Breast epithelium (tissue), 4 donors: Measurements from ENCODE around the gene PCNX1. TPM values are rescaled to one million over a fixed set of nuclear protein-coding genes. Genes with fewer than 3 reads are reported as not detected.

Experiments
- DNase-seq, 2 donors: peaks; one replicate each; pipeline ENCODE4 v3.0.0-alpha.2; 2019; ENCODE audit warnings: low spot score in 2 of 2
- H3K27ac ChIP-seq, 2 donors: fragments of 200-600 bp; sonication (generic) in 1 of 2; one replicate each; pipeline ENCODE4 v1.5.1; 2016 to 2019; ENCODE audit warnings: mild to moderate bottlenecking in 1 of 2
- H3K27me3 ChIP-seq, 2 donors: fragments of 200-600 bp; sonication (generic) in 1 of 2; one replicate each; pipeline versions ENCODE4 v1.5.1 to v1.6.0; 2017 to 2019; ENCODE audit warnings: control low read depth in 1 of 2, mild to moderate bottlenecking in 1 of 2
- H3K36me3 ChIP-seq: fragments of 200-600 bp; one replicate; pipeline ENCODE4 v1.5.1; 2019
- H3K4me1 ChIP-seq, 2 donors: fragments of 200-600 bp; sonication (generic); one replicate each; pipeline ENCODE4 v1.5.1; 2016 to 2019; ENCODE audit warnings: control low read depth in 1 of 2
- H3K4me3 ChIP-seq, 3 donors: fragments of 200-600 bp; sonication (generic); 1 replicate in 2 of 3; 2 replicates in 1 of 3; pipeline ENCODE4 v1.5.1; 2016 to 2019; ENCODE audit warnings: mild to moderate bottlenecking in 3 of 3, moderate library complexity in 2 of 3
- H3K9me3 ChIP-seq, 2 donors: fragments of 200-600 bp; sonication (generic) in 1 of 2; one replicate each; pipeline ENCODE4 v1.5.1; 2016 to 2019; ENCODE audit warnings: control low read depth in 1 of 2
- CTCF ChIP-seq, 3 donors: fragments of 450-650 bp; IDR thresholded peaks; one replicate each; pipeline ENCODE4 v1.5.1; 2016 to 2017; ENCODE audit warnings: antibody characterized with exemption in 3 of 3, mild to moderate bottlenecking in 3 of 3, moderate library complexity in 3 of 3
- POLR2A ChIP-seq: fragments of 450-650 bp; IDR thresholded peaks from one replicate; pipeline ENCODE4 v1.6.1; 2016; ENCODE audit warnings: antibody characterized with exemption, mild to moderate bottlenecking, moderate library complexity
- POLR2AphosphoS5 ChIP-seq, 3 donors: sonication (generic); formaldehyde crosslinking; IDR thresholded peaks; one replicate each; pipeline ENCODE4 v1.6.1; 2017; ENCODE audit warnings: antibody characterized with exemption in 3 of 3
- intact Hi-C: fragments of 100-400 bp; cut with DNase I; formaldehyde crosslinking; loops from one replicate; pipeline ENCODE4 v1.15.1; 2023; ENCODE audit warnings: low total_unique reads
- total RNA-seq, 3 donors: library from RNA; depleted of rRNA; stranded (reverse); fragments of >200 nt; gene quantifications; one replicate each; pipeline ENCODE4 v1.1.0, GENCODE V29; 2016

Gene PCNX1
- total RNA-seq, 3 donors from 2014 or later, result 61.8 to 105 (median 92.5) TPM

GRCh38 chr14:71135911-71136310 is 228.7 kb downstream of the PCNX1 start:
- Histone ChIP-seq H3K27ac (no peak overlapping the region), H3K9me3 (no peaks in the 10 kb centered on the region), H3K36me3 (no peaks in the 10 kb centered on the region), H3K4me1 (peaks cover 0 to 3% of the 10 kb centered on the region in 2 donors), H3K27me3 (no peaks in the 10 kb centered on the region), H3K4me3 (no peak overlapping the region)
- TF ChIP-seq CTCF (IDR thresholded peaks at IDR 0.05) (no peak), POLR2A (no peak), POLR2AphosphoS5 (IDR thresholded peaks at IDR 0.05) (no peak)
- intact Hi-C loops, result no loop called here
- DNase-seq, result no peak

DNA sequence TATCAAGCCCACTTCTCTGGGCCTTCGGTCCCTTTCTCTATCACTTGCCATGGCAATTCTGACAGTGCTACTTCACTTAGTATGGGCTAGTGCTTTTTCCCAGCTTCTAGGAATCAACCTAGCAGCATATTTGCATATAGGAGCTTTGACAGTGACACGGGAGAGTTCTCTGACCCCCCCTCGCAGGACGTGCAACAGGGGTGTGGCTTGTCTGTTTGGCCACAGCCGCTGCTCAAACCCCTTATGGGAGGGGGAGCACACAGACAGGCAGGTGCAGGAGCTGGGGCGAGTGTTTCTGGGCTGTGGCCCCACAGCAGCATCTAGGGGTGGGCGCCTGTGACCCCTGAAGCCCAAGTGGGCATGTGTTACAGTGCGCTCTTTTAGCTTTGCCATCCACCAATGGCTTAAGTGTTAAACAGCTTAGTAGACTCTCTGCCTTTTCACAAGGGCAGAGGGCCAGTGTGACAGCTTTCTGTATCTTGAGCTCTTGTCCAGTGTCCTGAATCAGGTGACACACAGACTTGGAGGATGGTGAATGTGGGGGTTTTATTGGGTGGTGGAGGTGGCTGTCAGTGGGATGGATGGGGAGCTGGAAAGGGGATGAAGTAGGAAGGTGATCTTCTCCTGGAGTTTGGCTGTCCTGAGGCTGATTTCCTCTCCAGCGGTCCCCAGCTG is 229.3 kb downstream of the PCNX1 start:
- H3K27me3 ChIP-seq, result no peaks in the 10 kb centered on the region
- no peaks in the 10 kb centered on the region for H3K9me3 ChIP-seq
- no peak overlapping the region for H3K4me3 ChIP-seq
- no peak for TF ChIP-seq POLR2AphosphoS5 (IDR thresholded peaks at IDR 0.05)
- TF ChIP-seq CTCF (IDR thresholded peaks at IDR 0.05), result no peak
- no peak for TF ChIP-seq POLR2A
- no peak overlapping the region for H3K27ac ChIP-seq
- intact Hi-C loops, result no loop called here
- no peak for DNase-seq
- H3K4me1 ChIP-seq, result peaks cover 0 to 3% of the 10 kb centered on the region in 2 donors
- H3K36me3 ChIP-seq, result no peaks in the 10 kb centered on the region

DNA sequence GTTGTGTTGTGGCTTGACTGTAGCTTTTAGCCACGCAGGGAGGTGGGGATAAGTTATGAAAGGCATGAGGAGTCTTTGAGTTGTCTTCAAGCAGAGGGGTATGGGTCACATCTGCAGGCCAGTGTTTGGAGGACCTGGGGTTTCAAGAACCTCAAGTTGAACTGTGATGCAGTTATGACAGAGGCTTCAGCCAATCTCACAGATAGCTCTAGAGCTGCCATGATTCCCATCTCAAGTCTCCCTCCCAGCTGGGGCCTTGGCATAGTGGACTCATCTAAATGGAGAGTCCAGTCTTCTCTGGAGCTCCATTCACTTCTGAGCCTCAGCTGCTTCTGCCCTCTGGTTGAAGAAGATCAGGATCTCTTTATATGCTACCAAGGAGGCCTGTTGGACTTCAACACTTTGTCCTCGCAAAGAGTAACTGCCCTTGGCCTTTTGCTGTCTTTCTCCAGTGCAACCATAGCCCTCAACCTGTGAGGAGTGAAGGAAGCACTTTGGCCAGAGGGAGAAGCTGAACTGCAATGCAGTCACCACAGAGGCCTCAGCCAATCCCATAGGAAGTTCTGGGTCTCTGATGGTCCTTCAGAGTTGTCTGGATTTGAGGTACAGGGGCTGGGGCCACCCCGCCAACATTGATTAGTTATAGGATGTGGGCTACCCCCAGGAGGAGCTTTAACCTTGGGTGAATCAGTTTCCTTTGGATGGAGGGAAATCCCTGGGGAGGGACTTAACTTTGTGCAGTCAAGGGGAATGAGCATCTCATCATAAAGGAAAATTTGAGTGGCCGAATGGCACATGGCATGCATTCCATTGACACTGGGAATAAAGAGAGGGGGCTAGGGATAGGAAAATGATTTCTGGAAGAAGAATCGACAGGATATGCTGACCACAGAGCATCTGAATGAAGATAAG is 230.5 kb downstream of the PCNX1 start:
- no peak for DNase-seq
- Histone ChIP-seq H3K4me1 (peaks cover 0 to 3% of the 10 kb centered on the region in 2 donors), H3K4me3 (no peak overlapping the region), H3K36me3 (no peaks in the 10 kb centered on the region), H3K27me3 (no peaks in the 10 kb centered on the region), H3K27ac (no peak overlapping the region), H3K9me3 (no peaks in the 10 kb centered on the region)
- intact Hi-C loops, result no loop called here
- no peak for TF ChIP-seq POLR2AphosphoS5 (IDR thresholded peaks at IDR 0.05)
- TF ChIP-seq POLR2A, result no peak
- no peak for TF ChIP-seq CTCF (IDR thresholded peaks at IDR 0.05)

DNA sequence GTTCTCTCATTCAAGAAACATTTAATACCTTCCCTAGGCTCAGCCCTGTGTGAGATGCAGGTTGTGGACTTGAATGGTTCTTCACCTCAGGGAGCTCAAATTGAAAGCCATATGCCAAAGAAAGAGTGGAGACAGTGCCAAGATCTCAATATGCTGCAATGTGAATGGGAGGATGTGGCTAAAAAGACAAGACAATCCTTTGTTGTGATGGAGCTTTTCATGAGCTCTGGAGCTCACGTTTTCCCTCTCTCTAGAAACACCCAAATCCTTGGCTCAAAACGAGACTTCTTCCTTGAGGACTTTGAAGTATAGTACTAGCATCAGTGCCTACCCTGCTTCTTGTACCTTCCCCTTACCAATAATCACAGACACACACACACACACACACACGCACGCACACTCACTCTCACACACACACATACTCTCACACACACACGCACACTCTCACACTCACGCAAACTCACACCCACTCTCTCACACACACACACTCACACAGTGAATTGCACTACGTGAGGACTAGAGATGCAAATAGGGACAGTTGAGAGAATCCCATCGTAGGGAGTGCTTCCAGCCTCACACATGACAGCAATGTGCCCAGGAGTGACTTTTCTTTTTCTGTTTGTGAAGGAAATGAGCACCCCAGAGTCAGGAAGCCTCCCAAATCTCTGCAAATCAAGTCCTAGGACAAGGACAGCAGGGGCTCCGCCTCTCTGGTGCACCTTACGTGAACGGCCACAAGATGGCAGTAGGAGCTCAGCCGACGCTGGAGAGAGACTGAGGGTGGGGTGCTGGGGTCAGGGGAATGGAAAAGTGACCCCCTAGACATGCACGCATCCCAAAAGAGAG is 231.4 kb downstream of the PCNX1 start:
- TF ChIP-seq POLR2AphosphoS5 (IDR thresholded peaks at IDR 0.05) (no peak), CTCF (IDR thresholded peaks at IDR 0.05) (peak; percentile 39 to 90 (median 85))
- Histone ChIP-seq H3K36me3 (no peaks in the 10 kb centered on the region), H3K9me3 (no peaks in the 10 kb centered on the region), H3K4me1 (peaks cover 0 to 3% of the 10 kb centered on the region in 2 donors), H3K4me3 (peak overlapping the region in 2 of 3 donors; percentile 9 to 39), H3K27me3 (no peaks in the 10 kb centered on the region), H3K27ac (no peak overlapping the region)
- DNase-seq, result no peak
- intact Hi-C loops, result no loop called here
